ENCODE measurements around the gene VASH2.
A peak's percentile ranks its signal among the peaks of the same experiment; 100 is the strongest.

VASH2 gene

GRCh38 chr1:212977781-212978645 is 27.7 kb downstream of the VASH2 start:
- no peak overlapping the region for H3K4me2 ChIP-seq (ENCODE audit: low read length)
- no peak overlapping the region for H3K9ac ChIP-seq
- TF ChIP-seq, protein P1, sequence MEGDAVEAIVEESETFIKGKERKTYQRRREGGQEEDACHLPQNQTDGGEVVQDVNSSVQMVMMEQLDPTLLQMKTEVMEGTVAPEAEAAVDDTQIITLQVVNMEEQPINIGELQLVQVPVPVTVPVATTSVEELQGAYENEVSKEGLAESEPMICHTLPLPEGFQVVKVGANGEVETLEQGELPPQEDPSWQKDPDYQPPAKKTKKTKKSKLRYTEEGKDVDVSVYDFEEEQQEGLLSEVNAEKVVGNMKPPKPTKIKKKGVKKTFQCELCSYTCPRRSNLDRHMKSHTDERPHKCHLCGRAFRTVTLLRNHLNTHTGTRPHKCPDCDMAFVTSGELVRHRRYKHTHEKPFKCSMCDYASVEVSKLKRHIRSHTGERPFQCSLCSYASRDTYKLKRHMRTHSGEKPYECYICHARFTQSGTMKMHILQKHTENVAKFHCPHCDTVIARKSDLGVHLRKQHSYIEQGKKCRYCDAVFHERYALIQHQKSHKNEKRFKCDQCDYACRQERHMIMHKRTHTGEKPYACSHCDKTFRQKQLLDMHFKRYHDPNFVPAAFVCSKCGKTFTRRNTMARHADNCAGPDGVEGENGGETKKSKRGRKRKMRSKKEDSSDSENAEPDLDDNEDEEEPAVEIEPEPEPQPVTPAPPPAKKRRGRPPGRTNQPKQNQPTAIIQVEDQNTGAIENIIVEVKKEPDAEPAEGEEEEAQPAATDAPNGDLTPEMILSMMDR (IDR thresholded peaks at IDR 0.05): no peak
- H3K79me2 ChIP-seq: no peaks in the 10 kb centered on the region
- no peak overlapping the region for H3K27ac ChIP-seq
- H3K9me3 ChIP-seq (ENCODE audit: control insufficient read depth, low read length): no peaks in the 10 kb centered on the region
- no peaks in the 10 kb centered on the region for H3K27me3 ChIP-seq (ENCODE audit: control insufficient read depth, insufficient read depth, low read length)
- H3K4me3 ChIP-seq (ENCODE audit: low read depth, low read length): no peak overlapping the region
- H3K36me3 ChIP-seq (ENCODE audit: control insufficient read depth, insufficient read depth, low read length): no peaks in the 10 kb centered on the region
- no peaks in the 10 kb centered on the region for H3K4me1 ChIP-seq
- H2AFZ ChIP-seq: no peak overlapping the region

- H3K4me1 ChIP-seq: no peaks in the 10 kb centered on the region
- H3K27ac ChIP-seq: no peak overlapping the region
- H3K9ac ChIP-seq: no peak overlapping the region
- no peak overlapping the region for H2AFZ ChIP-seq
- no peak overlapping the region for H3K4me3 ChIP-seq (ENCODE audit: low read depth, low read length)
- no peak overlapping the region for H3K4me2 ChIP-seq (ENCODE audit: low read length)
- TF ChIP-seq, protein P1 (IDR thresholded peaks at IDR 0.05): no peak
- H3K79me2 ChIP-seq: no peaks in the 10 kb centered on the region
- no peaks in the 10 kb centered on the region for H3K27me3 ChIP-seq (ENCODE audit: control insufficient read depth, insufficient read depth, low read length)
- no peaks in the 10 kb centered on the region for H3K36me3 ChIP-seq (ENCODE audit: control insufficient read depth, insufficient read depth, low read length)
- H3K9me3 ChIP-seq (ENCODE audit: control insufficient read depth, low read length): no peaks in the 10 kb centered on the region
Measured at GRCh38 chr1:212979340-212980122, 29.2 kb downstream of the VASH2 start.

- Histone ChIP-seq H3K4me2 (ENCODE audit: low read length) (no peak overlapping the region), H3K27ac (no peak overlapping the region), H3K4me3 (ENCODE audit: low read depth, low read length) (no peak overlapping the region)
Measured at GRCh38 chr1:212980123-212980785, 29.9 kb downstream of the VASH2 start.

GRCh38 chr1:212981025-212981495 is 30.7 kb downstream of the VASH2 start:
- no peak overlapping the region for H3K27ac ChIP-seq
- H3K4me1 ChIP-seq: no peaks in the 10 kb centered on the region
- no peaks in the 10 kb centered on the region for H3K27me3 ChIP-seq (ENCODE audit: control insufficient read depth, insufficient read depth, low read length)
- H2AFZ ChIP-seq: peak overlapping the region; percentile 56
- no peaks in the 10 kb centered on the region for H3K9me3 ChIP-seq (ENCODE audit: control insufficient read depth, low read length)
- H3K4me2 ChIP-seq (ENCODE audit: low read length): no peak overlapping the region
- TF ChIP-seq, protein P1 (IDR thresholded peaks at IDR 0.05): no peak
- H3K36me3 ChIP-seq (ENCODE audit: control insufficient read depth, insufficient read depth, low read length): no peaks in the 10 kb centered on the region
- H3K4me3 ChIP-seq (ENCODE audit: low read depth, low read length): no peak overlapping the region
- H3K9ac ChIP-seq: no peak overlapping the region
- no peaks in the 10 kb centered on the region for H3K79me2 ChIP-seq

More at GRCh38 chr1:212980123-212980785, 29.9 kb downstream of the VASH2 start:
- Histone ChIP-seq H3K27me3 (ENCODE audit: control insufficient read depth, insufficient read depth, low read length) (no peaks in the 10 kb centered on the region), H3K79me2 (no peaks in the 10 kb centered on the region), H3K9me3 (ENCODE audit: control insufficient read depth, low read length) (no peaks in the 10 kb centered on the region), H3K4me1 (no peaks in the 10 kb centered on the region), H3K36me3 (ENCODE audit: control insufficient read depth, insufficient read depth, low read length) (no peaks in the 10 kb centered on the region), H3K9ac (no peak overlapping the region), H2AFZ (no peak overlapping the region)
- TF ChIP-seq, protein P1 (IDR thresholded peaks at IDR 0.05): no peak
